MM.1S (cell line): Measurements from ENCODE around the gene GCNT1.
A peak's percentile ranks its signal among the peaks of the same experiment; 100 is the strongest.

Source experiments
- DNase-seq: peaks from one replicate; pipeline ENCODE4 v3.0.0-alpha.2; 2015
- H2AFZ ChIP-seq: fragments of 300-600 bp; sonication (generic); 2 replicates; pipeline ENCODE4 v1.6.0; 2016; ENCODE audit warnings: antibody characterized with exemption, low read length
- H3F3A ChIP-seq: fragments of 300-600 bp; sonication (generic); 2 replicates; pipeline ENCODE4 v1.6.1; 2016; ENCODE audit warnings: mild to moderate bottlenecking, antibody characterized with exemption, low read length, moderate library complexity, mixed read lengths; ENCODE audit not compliant: insufficient read depth
- H3K27ac ChIP-seq: fragments of 300-600 bp; sonication (generic); 2 replicates; pipeline ENCODE4 v1.5.1; 2016; ENCODE audit warnings: mild to moderate bottlenecking, low read length
- H3K27me3 ChIP-seq: fragments of 300-600 bp; sonication (generic); replicated peaks from 2 replicates; pipeline ENCODE4 v1.6.0; 2016; ENCODE audit warnings: low read length; ENCODE audit not compliant: insufficient read depth
- H3K36me3 ChIP-seq: fragments of 300-600 bp; sonication (generic); replicated peaks from 2 replicates; pipeline ENCODE4 v1.6.1; 2016; ENCODE audit warnings: mild to moderate bottlenecking, low read length, mixed read lengths; ENCODE audit not compliant: insufficient read depth
- H3K4me1 ChIP-seq: fragments of 300-600 bp; sonication (generic); 2 replicates; pipeline ENCODE4 v1.6.1; 2016; ENCODE audit warnings: low read length, mixed read lengths
- H3K4me2 ChIP-seq: fragments of 300-600 bp; sonication (generic); 2 replicates; pipeline ENCODE4 v1.6.0; 2016; ENCODE audit warnings: low read depth, low read length
- H3K4me3 ChIP-seq: fragments of 300-600 bp; sonication (generic); 2 replicates; pipeline ENCODE4 v1.5.1; 2016; ENCODE audit warnings: low read length, mixed read lengths
- H3K79me2 ChIP-seq: fragments of 300-600 bp; sonication (generic); 2 replicates; pipeline ENCODE4 v1.6.1; 2016; ENCODE audit warnings: mixed run types, low read length, mixed read lengths
- H3K9ac ChIP-seq: fragments of 300-600 bp; sonication (generic); 2 replicates; pipeline ENCODE4 v1.6.1; 2016; ENCODE audit warnings: low read length, mixed read lengths
- H3K9me2 ChIP-seq: fragments of 300-600 bp; sonication (generic); replicated peaks from 2 replicates; pipeline ENCODE4 v1.6.1; 2016; ENCODE audit warnings: mild to moderate bottlenecking, low read length, mixed read lengths; ENCODE audit not compliant: insufficient read depth
- H3K9me3 ChIP-seq: fragments of 300-600 bp; sonication (generic); replicated peaks from 2 replicates; pipeline ENCODE4 v1.6.1; 2016; ENCODE audit warnings: mild to moderate bottlenecking, low read length, mixed read lengths; ENCODE audit not compliant: insufficient read depth
- H4K20me1 ChIP-seq: fragments of 300-600 bp; sonication (generic); 2 replicates; pipeline ENCODE4 v1.6.1; 2016; ENCODE audit warnings: mild to moderate bottlenecking, low read length, moderate library complexity, mixed read lengths; ENCODE audit not compliant: insufficient read depth
- EZH2 ChIP-seq: fragments of 300-600 bp; sonication (generic); optimal IDR thresholded peaks from 2 replicates; pipeline ENCODE3; 2017; ENCODE audit warnings: low read depth, mild to moderate bottlenecking, antibody characterized with exemption, low read length, mixed read lengths
- EZH2phosphoT487 ChIP-seq: fragments of 300-600 bp; sonication (generic); IDR thresholded peaks from 2 replicates; pipeline ENCODE4 v1.6.1; 2018; ENCODE audit warnings: antibody characterized with exemption, low read length
- TF ChIP-seq, protein P1 (sequence below): fragments of 300-600 bp; sonication (generic); IDR thresholded peaks from 2 replicates; pipeline ENCODE4 v1.5.1; 2016; ENCODE audit warnings: antibody characterized with exemption, low read length, mixed read lengths

The GCNT1 gene

GRCh38 chr9:76458903-76459693 is at the start of gene GCNT1:
GCNT1 (plus strand) TSS chr9:76459182; CDS start chr9:76502382, 43,200 bp downstream.
- Histone ChIP-seq H3K4me2 (peak within 1 kb of the TSS; percentile 88), H3K27ac (no peak within 1 kb of the TSS), H3F3A (no peaks in the 10 kb centered on the region), H3K9ac (peak within 1 kb of the TSS; percentile 47; the same call in 1 of the 2 replicates), H3K9me2 (no peaks in the 10 kb centered on the region), H3K79me2 (no peaks in the 10 kb centered on the region), H3K36me3 (no peaks in the 10 kb centered on the region), H3K4me1 (peaks cover 11% of the 10 kb centered on the region), H4K20me1 (no peaks in the 10 kb centered on the region), H2AFZ (peak within 1 kb of the TSS; percentile 49), H3K9me3 (no peaks in the 10 kb centered on the region), H3K4me3 (peak within 1 kb of the TSS; percentile 82), H3K27me3 (no peaks in the 10 kb centered on the region)
- TF ChIP-seq, protein P1, sequence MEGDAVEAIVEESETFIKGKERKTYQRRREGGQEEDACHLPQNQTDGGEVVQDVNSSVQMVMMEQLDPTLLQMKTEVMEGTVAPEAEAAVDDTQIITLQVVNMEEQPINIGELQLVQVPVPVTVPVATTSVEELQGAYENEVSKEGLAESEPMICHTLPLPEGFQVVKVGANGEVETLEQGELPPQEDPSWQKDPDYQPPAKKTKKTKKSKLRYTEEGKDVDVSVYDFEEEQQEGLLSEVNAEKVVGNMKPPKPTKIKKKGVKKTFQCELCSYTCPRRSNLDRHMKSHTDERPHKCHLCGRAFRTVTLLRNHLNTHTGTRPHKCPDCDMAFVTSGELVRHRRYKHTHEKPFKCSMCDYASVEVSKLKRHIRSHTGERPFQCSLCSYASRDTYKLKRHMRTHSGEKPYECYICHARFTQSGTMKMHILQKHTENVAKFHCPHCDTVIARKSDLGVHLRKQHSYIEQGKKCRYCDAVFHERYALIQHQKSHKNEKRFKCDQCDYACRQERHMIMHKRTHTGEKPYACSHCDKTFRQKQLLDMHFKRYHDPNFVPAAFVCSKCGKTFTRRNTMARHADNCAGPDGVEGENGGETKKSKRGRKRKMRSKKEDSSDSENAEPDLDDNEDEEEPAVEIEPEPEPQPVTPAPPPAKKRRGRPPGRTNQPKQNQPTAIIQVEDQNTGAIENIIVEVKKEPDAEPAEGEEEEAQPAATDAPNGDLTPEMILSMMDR = peak; percentile 65
- TF ChIP-seq EZH2 (no peak), EZH2phosphoT487 (no peak)
- DNase-seq = peak; percentile 93

- Histone ChIP-seq H3K27ac (no peak overlapping the region), H3K9ac (no peak overlapping the region), H3K9me3 (no peaks in the 10 kb centered on the region), H3K4me1 (no peaks in the 10 kb centered on the region), H3K4me2 (no peak overlapping the region), H3K9me2 (no peaks in the 10 kb centered on the region), H3F3A (no peaks in the 10 kb centered on the region), H3K4me3 (no peak overlapping the region), H3K36me3 (no peaks in the 10 kb centered on the region), H2AFZ (no peak overlapping the region), H3K79me2 (no peaks in the 10 kb centered on the region), H4K20me1 (no peaks in the 10 kb centered on the region), H3K27me3 (no peaks in the 10 kb centered on the region)
- no peak for TF ChIP-seq EZH2phosphoT487
- TF ChIP-seq, protein P1 = no peak
- no peak for TF ChIP-seq EZH2
- DNase-seq = no peak
These were observed 46.3 kb upstream of the GCNT1 start for GRCh38 chr9:76412638-76413037.

DNA sequence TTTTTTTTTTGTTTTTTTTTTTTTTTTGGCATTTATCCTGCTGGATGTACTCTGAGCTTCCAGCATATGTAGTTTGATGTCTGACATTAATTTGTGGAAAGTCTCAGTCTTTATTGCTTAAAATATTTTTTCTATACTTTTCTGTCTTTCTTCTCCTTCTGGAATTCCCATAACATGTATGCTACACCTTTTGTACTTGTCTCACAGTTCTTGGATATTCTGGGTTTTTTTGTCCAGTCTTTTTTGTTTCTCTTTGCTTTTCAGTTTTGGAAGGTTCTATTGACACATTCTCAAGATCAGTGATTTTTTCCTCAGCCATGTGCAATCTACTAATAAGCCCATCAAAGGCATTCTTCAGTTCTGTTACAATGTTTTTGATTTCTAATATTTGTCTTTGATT is 45.3 kb upstream of the GCNT1 start:
- TF ChIP-seq, protein P1 = no peak
- TF ChIP-seq EZH2phosphoT487 (no peak), EZH2 (no peak)

More for the DNA sequence above, 45.3 kb upstream of the GCNT1 start:
- Histone ChIP-seq H3K9ac (no peak overlapping the region), H2AFZ (no peak overlapping the region), H3K4me1 (no peaks in the 10 kb centered on the region), H3K27me3 (no peaks in the 10 kb centered on the region), H3K4me2 (no peak overlapping the region), H3K79me2 (no peaks in the 10 kb centered on the region), H3K9me3 (no peaks in the 10 kb centered on the region), H3K4me3 (no peak overlapping the region), H3F3A (no peaks in the 10 kb centered on the region), H4K20me1 (no peaks in the 10 kb centered on the region), H3K9me2 (no peaks in the 10 kb centered on the region), H3K27ac (no peak overlapping the region), H3K36me3 (no peaks in the 10 kb centered on the region)
- DNase-seq = no peak
